Spleen (tissue), 7 donors: ENCODE measurements around the gene ETDC.

Source experiments
- POLR2A ChIP-seq, 3 donors: fragments of 450-650 bp; IDR thresholded peaks; one replicate each; pipeline ENCODE4 v1.5.1; 2017; ENCODE audit warnings: antibody characterized with exemption in 3 of 3, mild to moderate bottlenecking in 1 of 3
- POLR2AphosphoS5 ChIP-seq, 3 donors: sonication (generic); formaldehyde crosslinking; IDR thresholded peaks; one replicate each; pipeline ENCODE4 v1.5.1; 2017; ENCODE audit warnings: antibody characterized with exemption in 3 of 3
- TF ChIP-seq, protein P1 (sequence below), 11 experiments: fragments of 200-600 bp in 7 of 11; fragments of 450-650 bp in 4 of 11; sonication (generic) in 4 of 11; IDR thresholded peaks in 8 of 11; conservative IDR thresholded peaks in 3 of 11; 1 replicate in 7 of 11; 2 replicates in 4 of 11; pipeline versions ENCODE4 v1.4.0 to v1.8.0; 2016 to 2021; ENCODE audit warnings: antibody characterized with exemption in 11 of 11, inconsistent platforms in 4 of 11, mild to moderate bottlenecking in 1 of 11
- donor health status: DM: no; HTN: no; CAD: no; lungs with moderate emphysema.
- donor health status: DM: no; HTN: no; CAD: no.
- donor health status: DM: no; HTN: no; CAD: no.

DNA sequence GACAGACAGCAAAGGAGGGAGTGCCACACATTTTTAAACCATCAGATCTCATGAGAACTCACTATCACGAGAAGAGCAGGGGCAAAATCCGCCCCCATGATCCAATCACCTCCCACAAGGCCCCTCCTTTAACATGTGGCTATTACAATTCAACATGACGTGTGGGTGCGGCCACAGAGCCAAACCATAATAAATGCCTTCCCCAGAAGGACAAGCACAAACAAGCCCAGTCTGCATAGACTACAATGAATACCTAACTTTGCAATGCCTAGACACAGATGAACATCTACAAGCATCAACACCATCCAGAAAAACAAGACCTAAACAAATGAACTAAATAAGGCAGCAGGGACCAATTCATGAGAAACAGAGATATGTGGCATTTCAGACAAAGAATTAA is 45.1 kb upstream of the ETDC start:
- TF ChIP-seq, protein P1, sequence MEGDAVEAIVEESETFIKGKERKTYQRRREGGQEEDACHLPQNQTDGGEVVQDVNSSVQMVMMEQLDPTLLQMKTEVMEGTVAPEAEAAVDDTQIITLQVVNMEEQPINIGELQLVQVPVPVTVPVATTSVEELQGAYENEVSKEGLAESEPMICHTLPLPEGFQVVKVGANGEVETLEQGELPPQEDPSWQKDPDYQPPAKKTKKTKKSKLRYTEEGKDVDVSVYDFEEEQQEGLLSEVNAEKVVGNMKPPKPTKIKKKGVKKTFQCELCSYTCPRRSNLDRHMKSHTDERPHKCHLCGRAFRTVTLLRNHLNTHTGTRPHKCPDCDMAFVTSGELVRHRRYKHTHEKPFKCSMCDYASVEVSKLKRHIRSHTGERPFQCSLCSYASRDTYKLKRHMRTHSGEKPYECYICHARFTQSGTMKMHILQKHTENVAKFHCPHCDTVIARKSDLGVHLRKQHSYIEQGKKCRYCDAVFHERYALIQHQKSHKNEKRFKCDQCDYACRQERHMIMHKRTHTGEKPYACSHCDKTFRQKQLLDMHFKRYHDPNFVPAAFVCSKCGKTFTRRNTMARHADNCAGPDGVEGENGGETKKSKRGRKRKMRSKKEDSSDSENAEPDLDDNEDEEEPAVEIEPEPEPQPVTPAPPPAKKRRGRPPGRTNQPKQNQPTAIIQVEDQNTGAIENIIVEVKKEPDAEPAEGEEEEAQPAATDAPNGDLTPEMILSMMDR (IDR thresholded peaks at IDR 0.05 in 8 of 11, conservative IDR thresholded peaks at IDR 0.05 in 3 of 11): no peak
- TF ChIP-seq POLR2A (IDR thresholded peaks at IDR 0.05) (no peak), POLR2AphosphoS5 (IDR thresholded peaks at IDR 0.05) (no peak)
